Measurements from ENCODE around the gene IGSF9B. TPM values are rescaled to one million over a fixed set of nuclear protein-coding genes. Genes with fewer than 3 reads are reported as not detected.

IGSF9B gene
- total RNA-seq, 1 donor from 2014 or later, result 8.4 TPM

DNA sequence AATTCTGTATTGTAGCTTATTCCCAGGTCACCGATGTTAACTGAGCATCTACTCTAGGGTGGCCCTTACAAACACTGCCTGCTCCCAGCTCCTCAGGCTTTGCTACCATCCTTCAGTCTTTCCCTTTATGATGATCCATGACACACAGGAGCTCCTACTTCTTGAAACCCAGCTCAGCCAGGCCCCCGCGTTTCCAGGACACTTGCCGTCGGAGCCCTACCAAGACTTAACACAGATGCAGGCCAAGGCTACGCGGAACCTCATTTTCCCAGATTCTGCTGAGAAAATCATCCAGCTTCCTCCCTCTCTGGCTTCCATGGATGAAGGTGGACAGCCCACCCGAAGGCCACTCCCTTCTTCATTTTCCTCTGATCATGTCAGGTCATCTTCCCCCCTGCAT lies 18.6 kb downstream of the IGSF9B start:
- no peak for DNase-seq (ENCODE audit: low spot score)
- H3K4me3 Mint-ChIP-seq (ENCODE audit: unreplicated experiment), result no peak overlapping the region
- H3K27me3 Mint-ChIP-seq (ENCODE audit: low read depth), result no peaks in the 10 kb centered on the region
- H3K4me1 Mint-ChIP-seq (ENCODE audit: low read depth), result peaks cover 4% of the 10 kb centered on the region
- H3K36me3 Mint-ChIP-seq (ENCODE audit: low read depth), result peaks cover 17% of the 10 kb centered on the region
- H3K9me3 Mint-ChIP-seq (ENCODE audit: low read depth), result no peaks in the 10 kb centered on the region
- H3K27ac Mint-ChIP-seq (ENCODE audit: unreplicated experiment), result no peak overlapping the region
- no peak for TF ChIP-seq CTCF (IDR thresholded peaks at IDR 0.05)

DNA sequence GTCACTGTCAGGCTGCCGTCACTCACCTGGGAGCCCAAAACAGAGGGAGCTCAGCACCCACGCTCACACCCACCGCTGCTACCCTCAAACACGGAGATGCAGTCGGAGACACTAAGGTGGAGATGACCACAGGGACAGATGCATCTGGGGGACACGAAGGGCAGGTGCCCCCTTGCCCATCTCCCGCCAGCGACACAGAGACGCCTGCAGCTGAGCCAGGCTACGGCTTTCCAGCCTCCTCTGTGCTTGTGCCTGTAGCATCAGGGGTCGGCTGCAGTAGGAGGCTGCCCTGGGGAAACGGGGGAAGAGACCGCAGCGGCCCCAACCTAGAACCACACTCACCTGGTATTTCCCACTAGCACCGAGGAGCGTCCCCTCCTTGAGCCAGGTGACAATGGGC lies 19.3 kb downstream of the IGSF9B start:
- no peak for TF ChIP-seq CTCF (IDR thresholded peaks at IDR 0.05)
- H3K27ac Mint-ChIP-seq (ENCODE audit: unreplicated experiment), result no peak overlapping the region
- no peak overlapping the region for H3K4me3 Mint-ChIP-seq (ENCODE audit: unreplicated experiment)
- H3K27me3 Mint-ChIP-seq (ENCODE audit: low read depth), result no peaks in the 10 kb centered on the region
- H3K4me1 Mint-ChIP-seq (ENCODE audit: low read depth), result peaks cover 4% of the 10 kb centered on the region
- DNase-seq (ENCODE audit: low spot score), result no peak
- peaks cover 17% of the 10 kb centered on the region for H3K36me3 Mint-ChIP-seq (ENCODE audit: low read depth)
- H3K9me3 Mint-ChIP-seq (ENCODE audit: low read depth), result no peaks in the 10 kb centered on the region

- Mint-ChIP-seq H3K27ac (ENCODE audit: unreplicated experiment) (no peak overlapping the region), H3K27me3 (ENCODE audit: low read depth) (no peaks in the 10 kb centered on the region), H3K4me3 (ENCODE audit: unreplicated experiment) (no peak overlapping the region), H3K4me1 (ENCODE audit: low read depth) (peaks cover 4% of the 10 kb centered on the region), H3K9me3 (ENCODE audit: low read depth) (no peaks in the 10 kb centered on the region), H3K36me3 (ENCODE audit: low read depth) (peaks cover 17% of the 10 kb centered on the region)
- TF ChIP-seq CTCF (IDR thresholded peaks at IDR 0.05), result no peak
- DNase-seq (ENCODE audit: low spot score), result no peak
Measured at GRCh38 chr11:133937015-133937414, 19.8 kb downstream of the IGSF9B start.

GRCh38 chr11:133936592-133936991 lies 20.2 kb downstream of the IGSF9B start:
- peaks cover 17% of the 10 kb centered on the region for H3K36me3 Mint-ChIP-seq (ENCODE audit: low read depth)
- H3K9me3 Mint-ChIP-seq (ENCODE audit: low read depth), result no peaks in the 10 kb centered on the region
- TF ChIP-seq CTCF (IDR thresholded peaks at IDR 0.05), result no peak
- no peaks in the 10 kb centered on the region for H3K27me3 Mint-ChIP-seq (ENCODE audit: low read depth)
- H3K4me3 Mint-ChIP-seq (ENCODE audit: unreplicated experiment), result no peak overlapping the region
- H3K4me1 Mint-ChIP-seq (ENCODE audit: low read depth), result peaks cover 4% of the 10 kb centered on the region
- H3K27ac Mint-ChIP-seq (ENCODE audit: unreplicated experiment), result no peak overlapping the region
- no peak for DNase-seq (ENCODE audit: low spot score)

DNA sequence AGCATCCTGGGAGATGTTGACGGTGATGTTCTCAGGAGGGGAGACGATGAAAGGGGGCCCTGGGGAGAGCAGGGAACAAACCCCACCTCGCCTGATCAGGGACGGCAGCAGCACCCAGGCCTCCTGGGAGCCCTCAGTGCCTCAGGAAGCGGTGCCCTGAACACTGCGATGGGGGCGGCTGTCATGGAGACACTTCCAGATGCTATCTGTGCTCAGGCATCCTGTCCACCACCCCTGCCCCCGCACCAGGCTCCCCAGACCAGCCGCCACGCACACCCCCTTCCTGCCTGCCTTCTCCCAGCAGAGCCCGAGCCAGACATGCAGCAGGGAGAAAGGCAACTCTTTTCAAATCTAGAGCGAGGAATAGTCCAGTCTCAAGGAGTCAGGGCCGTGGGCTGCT lies 20.6 kb downstream of the IGSF9B start:
- TF ChIP-seq CTCF (IDR thresholded peaks at IDR 0.05), result no peak
- peaks cover 17% of the 10 kb centered on the region for H3K36me3 Mint-ChIP-seq (ENCODE audit: low read depth)
- H3K4me3 Mint-ChIP-seq (ENCODE audit: unreplicated experiment), result no peak overlapping the region
- no peak overlapping the region for H3K27ac Mint-ChIP-seq (ENCODE audit: unreplicated experiment)
- H3K27me3 Mint-ChIP-seq (ENCODE audit: low read depth), result no peaks in the 10 kb centered on the region
- peaks cover 4% of the 10 kb centered on the region for H3K4me1 Mint-ChIP-seq (ENCODE audit: low read depth)
- no peaks in the 10 kb centered on the region for H3K9me3 Mint-ChIP-seq (ENCODE audit: low read depth)
- no peak for DNase-seq (ENCODE audit: low spot score)

Data from chondrocyte (in vitro differentiated cells).